ENCODE data around the gene RBMS2. TPM values are rescaled to one million over a fixed set of nuclear protein-coding genes. Genes with fewer than 3 reads are reported as not detected.

The RBMS2 gene
- polyA plus RNA-seq, 3 donors = 5.1 to 8.2 (median 6.5) TPM

DNA sequence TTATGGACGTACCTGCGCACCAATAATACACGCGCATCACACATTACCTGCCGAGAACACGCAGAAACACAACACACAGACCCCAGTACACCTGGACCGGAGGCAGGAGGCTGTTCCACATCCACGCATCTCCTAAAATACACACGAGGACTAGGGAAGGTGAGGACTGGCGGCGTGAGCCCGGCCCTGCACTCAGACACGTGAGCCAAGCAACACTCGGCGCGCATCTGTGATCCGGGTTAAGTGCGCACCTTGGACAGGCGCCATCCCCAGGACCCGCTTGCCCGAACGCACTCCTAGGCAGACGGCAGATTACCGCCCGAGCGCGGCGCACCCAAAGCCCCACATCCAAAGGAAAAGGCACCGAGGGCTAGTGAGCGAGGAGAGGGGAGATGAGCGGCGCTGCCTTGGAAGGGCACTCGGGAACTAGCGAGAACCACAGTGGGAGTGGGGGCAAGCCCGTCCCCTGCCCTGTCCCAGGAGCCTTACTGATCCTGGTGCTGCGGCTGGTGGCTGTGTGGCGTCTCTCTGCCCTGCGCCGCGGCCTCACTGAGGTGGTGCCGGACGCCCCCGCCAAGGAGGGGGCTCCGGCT lies 34.1 kb upstream of the RBMS2 start:
- Histone ChIP-seq H3K9ac (ENCODE audit: insufficient read depth, low read length, poor library complexity, severe bottlenecking) (no peak overlapping the region), H3K36me3 (replicated peaks in 1 of 2; ENCODE audit: control insufficient read depth in 1 of 2, insufficient read depth in 2 of 2, low read length in 2 of 2) (no peaks in the 10 kb centered on the region), H3K27me3 (ENCODE audit: control insufficient read depth in 2 of 2, insufficient read depth in 2 of 2, low read length in 2 of 2) (peaks cover 27 to 52% of the 10 kb centered on the region in 2 donors), H3K4me1 (ENCODE audit: control insufficient read depth in 1 of 2, insufficient read depth in 2 of 2, low read length in 2 of 2) (peaks cover 15 to 20% of the 10 kb centered on the region in 2 donors), H3K27ac (ENCODE audit: low read depth in 1 of 2, low read length in 2 of 2) (no peak overlapping the region), H3K79me2 (ENCODE audit: insufficient read depth, low read length) (no peaks in the 10 kb centered on the region), H3K9me3 (replicated peaks in 1 of 2; ENCODE audit: control insufficient read depth in 1 of 2, insufficient read depth in 1 of 2, low read length in 2 of 2) (peaks cover 3 to 6% of the 10 kb centered on the region in 2 donors), H3K4me3 (replicated peaks in 1 of 3; ENCODE audit: low read depth in 2 of 3, low read length in 3 of 3) (peak overlapping the region; percentile 23 to 69 (median 39)), H3K4me2 (replicated peaks; ENCODE audit: extremely low read depth, low read length, poor library complexity, severe bottlenecking) (peak overlapping the region; percentile 83), H4K20me1 (ENCODE audit: insufficient read depth, low read length) (no peaks in the 10 kb centered on the region), H2AFZ (ENCODE audit: insufficient read depth, low read depth, low read length, poor library complexity, severe bottlenecking) (peak overlapping the region; percentile 79)
- Mint-ChIP-seq H3K4me1 (peaks cover 26% of the 10 kb centered on the region), H3K9me3 (peaks cover 5 to 22% (median 12%) of the 10 kb centered on the region in 7 donors), H3K27me3 (ENCODE audit: low read depth in 3 of 3) (peaks cover 49 to 60% (median 58%) of the 10 kb centered on the region in 3 donors), H3K36me3 (peaks cover 6 to 8% of the 10 kb centered on the region in 2 donors), H3K27ac (peak overlapping the region in 1 of 7 donors; percentile 50), H3K4me3 (peak overlapping the region; percentile 81 to 94)
- intact Hi-C loops (cut with micrococcal nuclease) = no loop called here
- DNase-seq = no peak
- TF ChIP-seq, protein P1, sequence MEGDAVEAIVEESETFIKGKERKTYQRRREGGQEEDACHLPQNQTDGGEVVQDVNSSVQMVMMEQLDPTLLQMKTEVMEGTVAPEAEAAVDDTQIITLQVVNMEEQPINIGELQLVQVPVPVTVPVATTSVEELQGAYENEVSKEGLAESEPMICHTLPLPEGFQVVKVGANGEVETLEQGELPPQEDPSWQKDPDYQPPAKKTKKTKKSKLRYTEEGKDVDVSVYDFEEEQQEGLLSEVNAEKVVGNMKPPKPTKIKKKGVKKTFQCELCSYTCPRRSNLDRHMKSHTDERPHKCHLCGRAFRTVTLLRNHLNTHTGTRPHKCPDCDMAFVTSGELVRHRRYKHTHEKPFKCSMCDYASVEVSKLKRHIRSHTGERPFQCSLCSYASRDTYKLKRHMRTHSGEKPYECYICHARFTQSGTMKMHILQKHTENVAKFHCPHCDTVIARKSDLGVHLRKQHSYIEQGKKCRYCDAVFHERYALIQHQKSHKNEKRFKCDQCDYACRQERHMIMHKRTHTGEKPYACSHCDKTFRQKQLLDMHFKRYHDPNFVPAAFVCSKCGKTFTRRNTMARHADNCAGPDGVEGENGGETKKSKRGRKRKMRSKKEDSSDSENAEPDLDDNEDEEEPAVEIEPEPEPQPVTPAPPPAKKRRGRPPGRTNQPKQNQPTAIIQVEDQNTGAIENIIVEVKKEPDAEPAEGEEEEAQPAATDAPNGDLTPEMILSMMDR (IDR thresholded peaks at IDR 0.05) = no peak
- 9% methylated on average over 44 of the region's 44 CpGs for WGBS (ENCODE audit: insufficient coverage)

DNA sequence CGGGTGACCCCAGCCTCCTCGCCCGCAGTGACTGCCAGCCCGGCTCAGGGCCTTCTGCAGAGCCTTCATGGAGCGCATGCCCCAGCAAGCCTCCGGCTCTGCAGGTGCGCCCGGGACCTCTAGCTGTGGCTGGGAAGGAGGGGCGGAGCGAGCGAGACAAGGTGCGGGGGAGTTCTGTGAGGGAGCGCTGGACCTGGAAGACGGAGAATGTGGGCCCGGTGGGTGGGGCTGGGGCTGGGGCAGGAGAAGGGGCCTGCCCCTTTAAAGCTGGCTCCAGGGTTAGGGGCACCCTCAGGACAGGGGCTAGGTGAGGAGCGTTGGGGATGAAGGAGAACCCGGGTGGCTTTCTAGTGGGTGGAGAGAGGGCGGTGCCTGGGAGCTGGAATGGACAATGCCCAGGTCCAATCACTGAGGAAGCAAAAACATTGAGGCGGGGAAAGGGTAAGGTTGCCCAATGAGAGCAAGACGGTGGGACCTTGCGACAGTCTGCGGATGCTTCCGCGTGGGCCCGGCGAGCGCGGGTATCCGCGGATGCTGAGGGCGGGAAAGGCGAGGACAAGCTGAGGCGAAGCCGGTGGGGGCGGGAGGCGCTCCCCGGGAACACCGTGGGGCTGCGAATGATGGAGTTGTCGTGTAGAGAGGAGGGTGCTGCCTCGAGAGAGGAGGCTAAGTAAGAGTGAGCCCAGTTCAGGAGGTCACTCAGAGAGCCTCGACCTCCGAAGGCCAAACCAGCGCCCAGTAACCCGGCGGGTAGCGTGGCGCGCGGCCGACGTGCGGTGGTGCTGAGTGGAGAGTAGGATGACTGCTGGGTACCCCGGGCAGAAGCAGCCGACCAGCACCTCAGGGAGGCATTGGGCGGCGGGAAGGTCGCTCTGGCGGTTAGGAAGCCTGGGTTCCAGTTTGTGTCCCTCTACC lies 33.3 kb upstream of the RBMS2 start, which contains the start of gene GLS2:
GLS2 (minus strand) TSS at position 121 of the 915 bp plus-strand sequence; CDS start at position 78, 43 bp downstream.
- peaks cover 49 to 60% (median 58%) of the 10 kb centered on the region in 3 donors for H3K27me3 Mint-ChIP-seq (ENCODE audit: low read depth in 3 of 3)
- H3K36me3 ChIP-seq (replicated peaks in 1 of 2; ENCODE audit: control insufficient read depth in 1 of 2, insufficient read depth in 2 of 2, low read length in 2 of 2) = no peaks in the 10 kb centered on the region
- peaks cover 26% of the 10 kb centered on the region for H3K4me1 Mint-ChIP-seq
- no peaks in the 10 kb centered on the region for H4K20me1 ChIP-seq (ENCODE audit: insufficient read depth, low read length)
- peaks cover 27 to 53% of the 10 kb centered on the region in 2 donors for H3K27me3 ChIP-seq (ENCODE audit: control insufficient read depth in 2 of 2, insufficient read depth in 2 of 2, low read length in 2 of 2)
- TF ChIP-seq, protein P1 (IDR thresholded peaks at IDR 0.05) = no peak
- intact Hi-C loops (cut with micrococcal nuclease) = no loop called here
- peaks cover 3 to 6% of the 10 kb centered on the region in 2 donors for H3K9me3 ChIP-seq (replicated peaks in 1 of 2; ENCODE audit: control insufficient read depth in 1 of 2, insufficient read depth in 1 of 2, low read length in 2 of 2)
- peak within 1 kb of the TSS; percentile 81 to 94 for H3K4me3 Mint-ChIP-seq
- 6% methylated on average over 51 of the region's 59 CpGs for WGBS (ENCODE audit: insufficient coverage)
- H3K4me3 ChIP-seq (replicated peaks in 1 of 3; ENCODE audit: low read depth in 2 of 3, low read length in 3 of 3) = peak within 1 kb of the TSS; percentile 23 to 69 (median 39)
- peak within 1 kb of the TSS; percentile 79 for H2AFZ ChIP-seq (ENCODE audit: insufficient read depth, low read depth, low read length, poor library complexity, severe bottlenecking)
- H3K9me3 Mint-ChIP-seq = peaks cover 5 to 22% (median 12%) of the 10 kb centered on the region in 7 donors
- H3K4me1 ChIP-seq (ENCODE audit: control insufficient read depth in 1 of 2, insufficient read depth in 2 of 2, low read length in 2 of 2) = peaks cover 15 to 20% of the 10 kb centered on the region in 2 donors
- H3K36me3 Mint-ChIP-seq = peaks cover 6 to 8% of the 10 kb centered on the region in 2 donors
- no peaks in the 10 kb centered on the region for H3K79me2 ChIP-seq (ENCODE audit: insufficient read depth, low read length)
- H3K27ac Mint-ChIP-seq = peak within 1 kb of the TSS in 4 of 7 donors; percentile 28 to 73 (median 40)
- H3K4me2 ChIP-seq (replicated peaks; ENCODE audit: extremely low read depth, low read length, poor library complexity, severe bottlenecking) = peak within 1 kb of the TSS; percentile 83
- H3K27ac ChIP-seq (ENCODE audit: low read depth in 1 of 2, low read length in 2 of 2) = no peak within 1 kb of the TSS
- DNase-seq = peak; percentile 66 to 72 (median 68)
- H3K9ac ChIP-seq (ENCODE audit: insufficient read depth, low read length, poor library complexity, severe bottlenecking) = no peak within 1 kb of the TSS

All from CD14-positive monocyte (primary cell).